PC-9 (cell line): ENCODE measurements around the gene DNM3. TPM values are rescaled to one million over a fixed set of nuclear protein-coding genes. Genes with fewer than 3 reads are reported as not detected.

Experiments
- BruUV-seq: library from RNA; stranded (reverse); fragments of 400-500 nt; replicated peaks from 2 replicates; lab custom pipeline; 2021; lab: Mats Ljungman, UMichigan
- CTCF ChIA-PET: fragments of 300-600 bp; sonication (Branson Sonifier 250); formaldehyde crosslinking; loops from one replicate; lab custom pipeline; 2022; ENCODE audit warnings: antibody characterized with exemption; lab: Charles Lee
- POLR2A ChIA-PET: fragments of 300-600 bp; sonication (Branson Sonifier 250); formaldehyde crosslinking; loops from one replicate; lab custom pipeline; 2022; ENCODE audit warnings: antibody characterized with exemption; ENCODE audit not compliant: unreplicated experiment; lab: Charles Lee
- DNase-seq, 2 experiments: peaks; one replicate each; pipeline versions ENCODE4 v3.0.0 to v3.0.0-alpha.2; 2015 to 2022; ENCODE audit warnings: mixed read lengths in 1 of 2
- H2AFZ ChIP-seq: fragments of 200-600 bp; sonication (generic); 2 replicates; pipeline ENCODE4 v1.8.1; 2017; ENCODE audit warnings: antibody characterized with exemption
- H3F3A ChIP-seq: fragments of 200-600 bp; sonication (generic); 2 replicates; pipeline ENCODE4 v1.8.1; 2017; ENCODE audit warnings: antibody characterized with exemption, mild to moderate bottlenecking, low read depth; ENCODE audit not compliant: insufficient read depth
- H3K27ac ChIP-seq: fragments of 200-600 bp; sonication (generic); 2 replicates; pipeline ENCODE4 v1.6.1; 2016; ENCODE audit warnings: mixed run types
- H3K27me3 ChIP-seq: fragments of 200-600 bp; sonication (generic); 2 replicates; pipeline ENCODE4 v1.6.1; 2016; ENCODE audit warnings: low read depth, mixed run types; ENCODE audit not compliant: insufficient read depth
- H3K36me3 ChIP-seq: fragments of 200-600 bp; sonication (generic); 2 replicates; pipeline ENCODE4 v1.6.1; 2016; ENCODE audit warnings: low read depth, mixed run types
- H3K4me1 ChIP-seq: fragments of 200-600 bp; sonication (generic); replicated peaks from 2 replicates; pipeline ENCODE4 v1.6.1; 2016; ENCODE audit warnings: mixed run types; ENCODE audit not compliant: insufficient read depth
- H3K4me2 ChIP-seq: fragments of 200-600 bp; sonication (generic); 2 replicates; pipeline ENCODE4 v1.6.1; 2017; ENCODE audit warnings: mixed run types
- H3K4me3 ChIP-seq: fragments of 200-600 bp; sonication (generic); 2 replicates; pipeline ENCODE4 v1.6.1; 2016; ENCODE audit warnings: mixed run types
- H3K79me2 ChIP-seq: fragments of 200-600 bp; sonication (generic); 2 replicates; pipeline ENCODE4 v1.6.1; 2017; ENCODE audit warnings: low read depth, mixed run types
- H3K9me2 ChIP-seq: fragments of 200-600 bp; sonication (generic); 2 replicates; pipeline ENCODE4 v1.8.1; 2017; ENCODE audit warnings: mild to moderate bottlenecking; ENCODE audit not compliant: insufficient read depth
- H3K9me3 ChIP-seq: fragments of 200-600 bp; sonication (generic); 2 replicates; pipeline ENCODE4 v1.8.1; 2016; ENCODE audit warnings: low read depth; ENCODE audit not compliant: insufficient read depth
- H4K20me1 ChIP-seq: fragments of 200-600 bp; sonication (generic); 2 replicates; pipeline ENCODE4 v1.8.1; 2017; ENCODE audit not compliant: insufficient read depth
- EZH2 ChIP-seq: fragments of 200-600 bp; sonication (generic); IDR thresholded peaks from 2 replicates; pipeline ENCODE4 v1.8.0; 2017; ENCODE audit warnings: antibody characterized with exemption, low read depth
- intact Hi-C: fragments of 100-400 bp; cut with micrococcal nuclease; formaldehyde crosslinking; loops from one replicate; pipeline ENCODE4 v1.10.0; 2022; ENCODE audit not compliant: unreplicated experiment
- total RNA-seq: library from RNA; stranded (reverse); gene quantifications from 2 replicates; pipeline ENCODE4 v1.2.3, GENCODE V29; 2021
- TF ChIP-seq, protein P1 (sequence below): fragments of 200-600 bp; sonication (generic); conservative IDR thresholded peaks from 2 replicates; pipeline ENCODE4 v1.6.1; 2017; ENCODE audit warnings: mixed run types, antibody characterized with exemption, mild to moderate bottlenecking, moderate library complexity

DNM3 gene
- total RNA-seq, 1 experiment from 2014 or later = 1.7 TPM

DNA sequence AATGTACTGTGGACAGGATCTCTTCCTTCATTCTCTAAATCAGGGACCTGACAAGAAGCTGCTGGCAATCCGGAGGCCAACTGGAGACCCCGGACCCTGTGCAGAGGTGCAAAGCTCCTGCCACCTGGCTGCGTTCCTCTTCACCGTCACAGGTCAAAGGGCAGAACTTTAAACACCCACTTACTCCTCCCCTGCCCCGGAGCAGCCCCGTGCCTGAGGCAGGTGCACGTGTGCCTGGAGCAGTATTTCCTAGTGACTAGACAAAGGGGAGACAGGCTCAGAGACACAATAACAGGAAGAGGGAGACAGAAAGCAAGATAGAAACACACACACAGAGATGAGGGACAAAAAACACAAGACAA, 609.2 kb downstream of the DNM3 start:
- Histone ChIP-seq H3K4me1 (peaks cover 67% of the 10 kb centered on the region), H3K79me2 (no peaks in the 10 kb centered on the region), H2AFZ (no peak overlapping the region), H3K4me3 (no peak overlapping the region), H3K4me2 (peak overlapping the region; percentile 76), H3K27me3 (no peaks in the 10 kb centered on the region), H3F3A (peaks cover 53% of the 10 kb centered on the region), H3K36me3 (no peaks in the 10 kb centered on the region), H3K27ac (peak overlapping the region; percentile 40), H3K9me3 (no peaks in the 10 kb centered on the region), H4K20me1 (no peaks in the 10 kb centered on the region), H3K9me2 (no peaks in the 10 kb centered on the region)
- no TSS peak for BruUV-seq
- no peak for TF ChIP-seq EZH2
- TF ChIP-seq, protein P1, sequence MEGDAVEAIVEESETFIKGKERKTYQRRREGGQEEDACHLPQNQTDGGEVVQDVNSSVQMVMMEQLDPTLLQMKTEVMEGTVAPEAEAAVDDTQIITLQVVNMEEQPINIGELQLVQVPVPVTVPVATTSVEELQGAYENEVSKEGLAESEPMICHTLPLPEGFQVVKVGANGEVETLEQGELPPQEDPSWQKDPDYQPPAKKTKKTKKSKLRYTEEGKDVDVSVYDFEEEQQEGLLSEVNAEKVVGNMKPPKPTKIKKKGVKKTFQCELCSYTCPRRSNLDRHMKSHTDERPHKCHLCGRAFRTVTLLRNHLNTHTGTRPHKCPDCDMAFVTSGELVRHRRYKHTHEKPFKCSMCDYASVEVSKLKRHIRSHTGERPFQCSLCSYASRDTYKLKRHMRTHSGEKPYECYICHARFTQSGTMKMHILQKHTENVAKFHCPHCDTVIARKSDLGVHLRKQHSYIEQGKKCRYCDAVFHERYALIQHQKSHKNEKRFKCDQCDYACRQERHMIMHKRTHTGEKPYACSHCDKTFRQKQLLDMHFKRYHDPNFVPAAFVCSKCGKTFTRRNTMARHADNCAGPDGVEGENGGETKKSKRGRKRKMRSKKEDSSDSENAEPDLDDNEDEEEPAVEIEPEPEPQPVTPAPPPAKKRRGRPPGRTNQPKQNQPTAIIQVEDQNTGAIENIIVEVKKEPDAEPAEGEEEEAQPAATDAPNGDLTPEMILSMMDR = no peak
- CTCF ChIA-PET = interaction anchor here (1.1 to 1.2 kb wide), 2 partner anchors 119 to 126 kb away, joined by 3 read pairs; no protein-coding TSS in a partner anchor
- POLR2A ChIA-PET = no interaction called here
- intact Hi-C loops = loop anchor here (1.0 to 2.0 kb wide), 3 partner anchors 47 to 269 kb away; no protein-coding TSS in a partner anchor
- DNase-seq = no peak

GRCh38 chr1:172451002-172451443, 609.7 kb downstream of the DNM3 start:
- H3K4me3 ChIP-seq = no peak overlapping the region

GRCh38 chr1:172452536-172453152, 611.3 kb downstream of the DNM3 start:
- no peaks in the 10 kb centered on the region for H3K9me3 ChIP-seq
- intact Hi-C loops = no loop called here
- H3K36me3 ChIP-seq = no peaks in the 10 kb centered on the region
- H4K20me1 ChIP-seq = no peaks in the 10 kb centered on the region
- no peaks in the 10 kb centered on the region for H3K79me2 ChIP-seq
- no peaks in the 10 kb centered on the region for H3K27me3 ChIP-seq
- ChIA-PET CTCF (no interaction called here), POLR2A (no interaction called here)
- no peak overlapping the region for H3K27ac ChIP-seq
- H3F3A ChIP-seq = peaks cover 46% of the 10 kb centered on the region
- H3K4me2 ChIP-seq = no peak overlapping the region
- no peak overlapping the region for H3K4me3 ChIP-seq
- no peak overlapping the region for H2AFZ ChIP-seq
- TF ChIP-seq, protein P1 = no peak
- TF ChIP-seq EZH2 = no peak
- peaks cover 59% of the 10 kb centered on the region for H3K4me1 ChIP-seq
- no TSS peak for BruUV-seq
- H3K9me2 ChIP-seq = no peaks in the 10 kb centered on the region
- no peak for DNase-seq

More at GRCh38 chr1:172451002-172451443, 609.7 kb downstream of the DNM3 start:
- H3K36me3 ChIP-seq = no peaks in the 10 kb centered on the region
- CTCF ChIA-PET = interaction anchor here (0.6 to 1.2 kb wide), 5 partner anchors 31 to 270 kb away, joined by 3 to 16 read pairs (median 3); no protein-coding TSS in a partner anchor
- intact Hi-C loops = loop anchor here (2.0 kb wide), 1 partner anchor 138 kb away; no protein-coding TSS in a partner anchor
- peak in 1 of 2 experiments; percentile 81 for DNase-seq
- no peaks in the 10 kb centered on the region for H3K9me2 ChIP-seq
- POLR2A ChIA-PET = interaction anchor here (0.6 kb wide), 2 partner anchors 20 to 92 kb away, joined by 5 read pairs; no protein-coding TSS in a partner anchor
- peak overlapping the region; percentile 40 for H3K27ac ChIP-seq
- no TSS peak for BruUV-seq
- peak overlapping the region; percentile 76 for H3K4me2 ChIP-seq
- H4K20me1 ChIP-seq = no peaks in the 10 kb centered on the region
- no peaks in the 10 kb centered on the region for H3K9me3 ChIP-seq
- no peaks in the 10 kb centered on the region for H3K27me3 ChIP-seq
- H3K4me1 ChIP-seq = peaks cover 67% of the 10 kb centered on the region
- no peaks in the 10 kb centered on the region for H3K79me2 ChIP-seq
- no peak for TF ChIP-seq EZH2
- TF ChIP-seq, protein P1 = no peak
- peaks cover 53% of the 10 kb centered on the region for H3F3A ChIP-seq
- no peak overlapping the region for H2AFZ ChIP-seq
